Breast epithelium (tissue), 3 donors: ENCODE results near the gene SENP8.

Experiments
- CTCF ChIP-seq, 3 donors: fragments of 450-650 bp; IDR thresholded peaks; one replicate each; pipeline ENCODE4 v1.5.1; 2016 to 2017; ENCODE audit warnings: antibody characterized with exemption in 3 of 3, mild to moderate bottlenecking in 3 of 3, moderate library complexity in 3 of 3
- POLR2A ChIP-seq: fragments of 450-650 bp; IDR thresholded peaks from one replicate; pipeline ENCODE4 v1.6.1; 2016; ENCODE audit warnings: antibody characterized with exemption, mild to moderate bottlenecking, moderate library complexity

GRCh38 chr15:72166716-72167417 lies 48.7 kb downstream of the SENP8 start:
- TF ChIP-seq CTCF (IDR thresholded peaks at IDR 0.05) (no peak), POLR2A (no peak)
